Measurements from ENCODE around the gene BORCS5.

DNA sequence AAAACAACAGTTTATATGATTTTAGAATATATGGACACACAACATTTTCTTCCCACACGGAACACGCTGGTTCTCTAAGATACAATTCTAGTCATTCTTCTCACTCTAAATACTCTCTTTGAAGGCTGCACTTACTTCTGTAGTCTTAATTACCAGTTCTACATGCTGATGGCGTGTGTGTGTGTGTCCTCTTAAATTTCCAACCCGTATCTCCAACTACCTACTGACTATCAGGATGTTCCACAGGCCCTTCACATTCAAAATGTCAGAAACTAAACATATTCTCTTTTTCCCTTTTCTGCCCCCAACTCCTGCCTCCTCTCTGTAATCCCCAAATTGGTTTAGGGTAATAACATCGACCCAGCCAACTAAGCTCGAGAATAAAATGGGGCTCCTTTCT, 130.6 kb downstream of the BORCS5 start:
- TF ChIP-seq, protein P1, sequence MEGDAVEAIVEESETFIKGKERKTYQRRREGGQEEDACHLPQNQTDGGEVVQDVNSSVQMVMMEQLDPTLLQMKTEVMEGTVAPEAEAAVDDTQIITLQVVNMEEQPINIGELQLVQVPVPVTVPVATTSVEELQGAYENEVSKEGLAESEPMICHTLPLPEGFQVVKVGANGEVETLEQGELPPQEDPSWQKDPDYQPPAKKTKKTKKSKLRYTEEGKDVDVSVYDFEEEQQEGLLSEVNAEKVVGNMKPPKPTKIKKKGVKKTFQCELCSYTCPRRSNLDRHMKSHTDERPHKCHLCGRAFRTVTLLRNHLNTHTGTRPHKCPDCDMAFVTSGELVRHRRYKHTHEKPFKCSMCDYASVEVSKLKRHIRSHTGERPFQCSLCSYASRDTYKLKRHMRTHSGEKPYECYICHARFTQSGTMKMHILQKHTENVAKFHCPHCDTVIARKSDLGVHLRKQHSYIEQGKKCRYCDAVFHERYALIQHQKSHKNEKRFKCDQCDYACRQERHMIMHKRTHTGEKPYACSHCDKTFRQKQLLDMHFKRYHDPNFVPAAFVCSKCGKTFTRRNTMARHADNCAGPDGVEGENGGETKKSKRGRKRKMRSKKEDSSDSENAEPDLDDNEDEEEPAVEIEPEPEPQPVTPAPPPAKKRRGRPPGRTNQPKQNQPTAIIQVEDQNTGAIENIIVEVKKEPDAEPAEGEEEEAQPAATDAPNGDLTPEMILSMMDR (conservative IDR thresholded peaks at IDR 0.05; ENCODE audit: low read depth in 2 of 2) = no peak
- TF ChIP-seq POLR2AphosphoS5 (IDR thresholded peaks at IDR 0.05; ENCODE audit: low read depth) (no peak), EZH2 (IDR thresholded peaks at IDR 0.05; ENCODE audit: low read depth, unreplicated experiment) (no peak), EZH2phosphoT487 (IDR thresholded peaks at IDR 0.05; ENCODE audit: unreplicated experiment) (no peak), NANOG (IDR thresholded peaks at IDR 0.05; ENCODE audit: borderline replicate concordance) (no peak), JUNB (IDR thresholded peaks at IDR 0.05; ENCODE audit: unreplicated experiment) (no peak), ZNF114 (CRISPR knock-in tag; IDR thresholded peaks at IDR 0.05) (no peak), CREB1 (CRISPR knock-in tag; IDR thresholded peaks at IDR 0.05; ENCODE audit: low read depth) (no peak), STAT1 (IDR thresholded peaks at IDR 0.05; ENCODE audit: unreplicated experiment) (no peak)
- TF ChIP-seq, protein P2, sequence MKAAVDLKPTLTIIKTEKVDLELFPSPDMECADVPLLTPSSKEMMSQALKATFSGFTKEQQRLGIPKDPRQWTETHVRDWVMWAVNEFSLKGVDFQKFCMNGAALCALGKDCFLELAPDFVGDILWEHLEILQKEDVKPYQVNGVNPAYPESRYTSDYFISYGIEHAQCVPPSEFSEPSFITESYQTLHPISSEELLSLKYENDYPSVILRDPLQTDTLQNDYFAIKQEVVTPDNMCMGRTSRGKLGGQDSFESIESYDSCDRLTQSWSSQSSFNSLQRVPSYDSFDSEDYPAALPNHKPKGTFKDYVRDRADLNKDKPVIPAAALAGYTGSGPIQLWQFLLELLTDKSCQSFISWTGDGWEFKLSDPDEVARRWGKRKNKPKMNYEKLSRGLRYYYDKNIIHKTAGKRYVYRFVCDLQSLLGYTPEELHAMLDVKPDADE (IDR thresholded peaks at IDR 0.05) = no peak
- TF ChIP-seq, protein P3, sequence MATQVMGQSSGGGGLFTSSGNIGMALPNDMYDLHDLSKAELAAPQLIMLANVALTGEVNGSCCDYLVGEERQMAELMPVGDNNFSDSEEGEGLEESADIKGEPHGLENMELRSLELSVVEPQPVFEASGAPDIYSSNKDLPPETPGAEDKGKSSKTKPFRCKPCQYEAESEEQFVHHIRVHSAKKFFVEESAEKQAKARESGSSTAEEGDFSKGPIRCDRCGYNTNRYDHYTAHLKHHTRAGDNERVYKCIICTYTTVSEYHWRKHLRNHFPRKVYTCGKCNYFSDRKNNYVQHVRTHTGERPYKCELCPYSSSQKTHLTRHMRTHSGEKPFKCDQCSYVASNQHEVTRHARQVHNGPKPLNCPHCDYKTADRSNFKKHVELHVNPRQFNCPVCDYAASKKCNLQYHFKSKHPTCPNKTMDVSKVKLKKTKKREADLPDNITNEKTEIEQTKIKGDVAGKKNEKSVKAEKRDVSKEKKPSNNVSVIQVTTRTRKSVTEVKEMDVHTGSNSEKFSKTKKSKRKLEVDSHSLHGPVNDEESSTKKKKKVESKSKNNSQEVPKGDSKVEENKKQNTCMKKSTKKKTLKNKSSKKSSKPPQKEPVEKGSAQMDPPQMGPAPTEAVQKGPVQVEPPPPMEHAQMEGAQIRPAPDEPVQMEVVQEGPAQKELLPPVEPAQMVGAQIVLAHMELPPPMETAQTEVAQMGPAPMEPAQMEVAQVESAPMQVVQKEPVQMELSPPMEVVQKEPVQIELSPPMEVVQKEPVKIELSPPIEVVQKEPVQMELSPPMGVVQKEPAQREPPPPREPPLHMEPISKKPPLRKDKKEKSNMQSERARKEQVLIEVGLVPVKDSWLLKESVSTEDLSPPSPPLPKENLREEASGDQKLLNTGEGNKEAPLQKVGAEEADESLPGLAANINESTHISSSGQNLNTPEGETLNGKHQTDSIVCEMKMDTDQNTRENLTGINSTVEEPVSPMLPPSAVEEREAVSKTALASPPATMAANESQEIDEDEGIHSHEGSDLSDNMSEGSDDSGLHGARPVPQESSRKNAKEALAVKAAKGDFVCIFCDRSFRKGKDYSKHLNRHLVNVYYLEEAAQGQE (IDR thresholded peaks at IDR 0.05; ENCODE audit: unreplicated experiment) = no peak
